Left cardiac atrium (tissue), 4 donors: ENCODE results near the gene C5orf58. TPM values are rescaled to one million over a fixed set of nuclear protein-coding genes. Genes with fewer than 3 reads are reported as not detected.

ENCODE experiments used
- ATAC-seq, 2 donors: fragments of 200-7000 bp; cut with Tn5 transposase; one replicate each; pipeline ENCODE4 v1.9.1; 2020; ENCODE audit warnings: mild to moderate bottlenecking in 2 of 2, moderate library complexity in 2 of 2
- DNase-seq: peaks from one replicate; pipeline ENCODE4 v3.0.0-alpha.2; 2020
- intact Hi-C, 2 donors: fragments of 100-400 bp; cut with DNase I; formaldehyde crosslinking; loops; one replicate each; pipeline versions ENCODE4 v1.14.1 to v1.15.1; 2022 to 2023
- long read RNA-seq: library from polyadenylated mRNA; unstranded; transcript quantifications from one replicate; pipeline ENCODE4 v2.0.0, GENCODE V29; 2021
- total RNA-seq, 2 donors: library from RNA; stranded (reverse); fragmentation: NEBNext Ultra II Directional; extraction: Animal tissue kit (Norgen Biotek cat#: 25700); gene quantifications; one replicate each; pipeline ENCODE4 v1.2.1, GENCODE V29; 2021
- donor health status: DM: no; HTN: yes; CAD: no.
- donor health status: DM: no; HTN: yes; CAD: no; lungs with severe emphysema.
- donor health status: DM: yes; HTN: yes; CAD: no.
- donor health status: Dilated cardiomyopathy.

C5orf58 gene
- not detected for total RNA-seq
- long read RNA-seq, result 0 reads

GRCh38 chr5:170232786-170233185 is at the start of gene C5orf58:
C5orf58 (plus strand) TSS chr5:170232985; CDS start chr5:170234977, 1,992 bp downstream.
- ATAC-seq (no peak), DNase-seq (no peak)
- intact Hi-C loops, result no loop called here

GRCh38 chr5:170183816-170184687 is 48.7 kb upstream of the C5orf58 start:
- ATAC-seq (peak; percentile 87 to 89), DNase-seq (peak; percentile 63)
- intact Hi-C loops, result loop anchor here (1.0 to 2.0 kb wide), 2 partner anchors 83 to 84 kb away; no protein-coding TSS in a partner anchor

- intact Hi-C loops, result loop anchor here (1.0 to 2.0 kb wide), 2 partner anchors 84 kb away; no protein-coding TSS in a partner anchor
- DNase-seq (no peak), ATAC-seq (no peak)
Measured at GRCh38 chr5:170184737-170185136, 48.0 kb upstream of the C5orf58 start.

GRCh38 chr5:170186156-170186555 is 46.6 kb upstream of the C5orf58 start:
- DNase-seq (no peak), ATAC-seq (no peak)
- intact Hi-C loops, result no loop called here

GRCh38 chr5:170186856-170187255 is 45.9 kb upstream of the C5orf58 start:
- DNase-seq (no peak), ATAC-seq (no peak)
- intact Hi-C loops, result no loop called here

- intact Hi-C loops, result no loop called here
- ATAC-seq, result no peak
- no peak for DNase-seq
Measured at GRCh38 chr5:170190436-170191134, 42.2 kb upstream of the C5orf58 start.

GRCh38 chr5:170192829-170193228 is 40.0 kb upstream of the C5orf58 start:
- DNase-seq (no peak), ATAC-seq (no peak)
- intact Hi-C loops, result no loop called here

GRCh38 chr5:170195961-170196360 is 36.8 kb upstream of the C5orf58 start:
- intact Hi-C loops, result no loop called here
- no peak for ATAC-seq
- no peak for DNase-seq

- ATAC-seq, result no peak
- no peak for DNase-seq
- intact Hi-C loops, result no loop called here
Measured at GRCh38 chr5:170200876-170201275, 31.9 kb upstream of the C5orf58 start.

GRCh38 chr5:170201311-170201710 is 31.5 kb upstream of the C5orf58 start:
- ATAC-seq (no peak), DNase-seq (no peak)

GRCh38 chr5:170202117-170202516 is 30.7 kb upstream of the C5orf58 start:
- intact Hi-C loops, result no loop called here
- DNase-seq, result no peak
- no peak for ATAC-seq

More at GRCh38 chr5:170201311-170201710, 31.5 kb upstream of the C5orf58 start:
- intact Hi-C loops, result no loop called here

- ATAC-seq, result no peak
- DNase-seq, result no peak
- intact Hi-C loops, result no loop called here
Measured at GRCh38 chr5:170204202-170204601, 28.6 kb upstream of the C5orf58 start.

GRCh38 chr5:170206216-170206615 is 26.6 kb upstream of the C5orf58 start:
- no peak for ATAC-seq
- intact Hi-C loops, result no loop called here
- no peak for DNase-seq

- intact Hi-C loops, result no loop called here
- DNase-seq (no peak), ATAC-seq (no peak)
Measured at GRCh38 chr5:170206958-170207357, 25.8 kb upstream of the C5orf58 start.

GRCh38 chr5:170211575-170212334 is 21.0 kb upstream of the C5orf58 start:
- intact Hi-C loops, result no loop called here
- no peak for ATAC-seq
- no peak for DNase-seq

- DNase-seq (no peak), ATAC-seq (no peak)
- intact Hi-C loops, result no loop called here
Measured at GRCh38 chr5:170216257-170216864, 16.4 kb upstream of the C5orf58 start.

- intact Hi-C loops, result no loop called here
- no peak for DNase-seq
- ATAC-seq, result no peak
Measured at GRCh38 chr5:170217831-170218230, 15.0 kb upstream of the C5orf58 start.

GRCh38 chr5:170218726-170219125 is 14.1 kb upstream of the C5orf58 start:
- no peak for DNase-seq
- intact Hi-C loops, result no loop called here
- ATAC-seq, result no peak

GRCh38 chr5:170219615-170220014 is 13.2 kb upstream of the C5orf58 start:
- intact Hi-C loops, result loop anchor here in 1 of 2 donors (10.0 kb wide), 1 partner anchor 405 kb away; no protein-coding TSS in a partner anchor

More at GRCh38 chr5:170219615-170220014, 13.2 kb upstream of the C5orf58 start:
- no peak for DNase-seq
- ATAC-seq, result no peak
